RCC 7860 (cell line): ENCODE measurements around the gene AP2M1.
"Not testable (repeated sequence)": the region's sequence is repeated elsewhere in the genome, so short reads cannot be mapped to it uniquely, and the experiment has no call there.

Source experiments
- DNase-seq: peaks from one replicate; pipeline ENCODE4 v3.0.0-alpha.2; 2015; ENCODE audit warnings: low spot score
- FAIRE-seq: peaks from 2 replicates; lab custom pipeline; 2012; peaks lifted over from hg19 to GRCh38; lab: Jason Lieb, UNC

AP2M1 gene

GRCh38 chr3:184174646-184175492 lies at the start of gene AP2M1:
TSS of gene AP2M1 (plus strand) at chr3:184174855. CDS start at chr3:184176994, 2,139 bp downstream.
- FAIRE-seq (peak; percentile 78), DNase-seq (peak; percentile 99)

GRCh38 chr3:184126006-184126405 lies 48.6 kb upstream of the AP2M1 start:
- DNase-seq (no peak), FAIRE-seq (no peak)

DNA sequence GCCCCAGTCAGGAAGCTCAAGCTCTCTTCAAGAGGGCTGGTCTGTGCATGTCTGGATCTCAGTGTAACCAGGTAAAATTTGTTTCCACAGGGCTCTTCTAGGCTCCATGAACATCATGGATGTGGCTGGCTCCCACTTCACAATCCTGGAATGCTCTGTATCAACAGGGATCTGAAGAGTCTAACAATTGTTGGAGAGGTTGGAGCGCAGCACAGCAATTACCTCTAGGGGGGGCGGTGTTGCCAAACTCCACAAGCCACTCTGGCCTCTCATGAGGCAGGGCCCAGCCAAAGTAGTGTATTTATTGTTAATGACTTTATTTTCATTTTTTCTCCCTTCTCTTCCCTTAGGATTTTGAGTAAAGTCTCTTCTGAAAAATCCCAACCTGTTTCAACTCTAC lies 45.6 kb upstream of the AP2M1 start:
- DNase-seq = no peak
- FAIRE-seq = no peak

GRCh38 chr3:184132945-184133344 lies 41.7 kb upstream of the AP2M1 start:
- FAIRE-seq (no peak), DNase-seq (no peak)

DNA sequence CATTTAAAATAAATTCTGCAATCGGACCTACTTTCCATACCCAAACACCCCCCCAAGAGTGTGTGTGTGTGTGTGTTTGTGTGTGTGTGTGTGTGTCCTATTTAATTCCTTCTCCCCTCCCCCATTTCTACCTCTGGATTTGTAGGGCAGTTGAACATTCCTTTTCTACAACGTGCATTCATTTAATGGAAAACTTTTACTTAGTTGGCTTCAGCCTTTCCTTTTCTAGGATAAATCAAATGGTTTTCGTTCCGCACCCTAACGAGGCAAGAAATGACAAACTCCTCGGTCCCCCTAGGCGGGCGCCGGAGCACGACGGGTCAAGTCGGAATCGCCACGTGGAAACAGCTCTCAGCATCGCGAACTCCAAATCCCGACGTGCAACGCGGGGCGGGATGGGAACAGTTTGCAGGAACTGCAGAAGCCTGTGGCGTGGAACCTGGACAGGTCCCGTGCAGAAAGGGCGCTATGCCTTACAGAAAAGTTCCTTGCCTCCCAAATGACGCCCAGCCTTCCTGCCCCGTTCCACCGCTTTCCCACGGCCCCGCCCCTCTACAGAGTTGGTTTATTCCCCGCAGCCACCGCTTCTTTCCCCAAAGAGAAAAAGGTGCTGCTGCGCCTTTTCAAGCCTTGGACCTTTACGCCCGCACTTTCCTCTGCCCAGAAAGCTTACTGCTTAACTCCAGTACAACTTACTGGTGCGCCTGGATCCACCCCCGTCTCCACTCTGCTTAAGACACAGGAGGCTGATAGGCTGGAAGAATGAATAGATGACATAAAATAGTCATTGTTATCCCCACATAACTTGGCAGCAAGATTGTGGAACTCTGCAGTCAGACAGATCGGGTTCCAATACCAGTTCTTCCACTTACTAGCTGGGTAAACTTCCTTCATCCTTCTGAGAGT lies 40.6 kb upstream of the AP2M1 start:
- peak; percentile 70 for DNase-seq
- FAIRE-seq = no peak

- FAIRE-seq = no peak
- DNase-seq = no peak
Measured at GRCh38 chr3:184134746-184135148, 39.9 kb upstream of the AP2M1 start.

DNA sequence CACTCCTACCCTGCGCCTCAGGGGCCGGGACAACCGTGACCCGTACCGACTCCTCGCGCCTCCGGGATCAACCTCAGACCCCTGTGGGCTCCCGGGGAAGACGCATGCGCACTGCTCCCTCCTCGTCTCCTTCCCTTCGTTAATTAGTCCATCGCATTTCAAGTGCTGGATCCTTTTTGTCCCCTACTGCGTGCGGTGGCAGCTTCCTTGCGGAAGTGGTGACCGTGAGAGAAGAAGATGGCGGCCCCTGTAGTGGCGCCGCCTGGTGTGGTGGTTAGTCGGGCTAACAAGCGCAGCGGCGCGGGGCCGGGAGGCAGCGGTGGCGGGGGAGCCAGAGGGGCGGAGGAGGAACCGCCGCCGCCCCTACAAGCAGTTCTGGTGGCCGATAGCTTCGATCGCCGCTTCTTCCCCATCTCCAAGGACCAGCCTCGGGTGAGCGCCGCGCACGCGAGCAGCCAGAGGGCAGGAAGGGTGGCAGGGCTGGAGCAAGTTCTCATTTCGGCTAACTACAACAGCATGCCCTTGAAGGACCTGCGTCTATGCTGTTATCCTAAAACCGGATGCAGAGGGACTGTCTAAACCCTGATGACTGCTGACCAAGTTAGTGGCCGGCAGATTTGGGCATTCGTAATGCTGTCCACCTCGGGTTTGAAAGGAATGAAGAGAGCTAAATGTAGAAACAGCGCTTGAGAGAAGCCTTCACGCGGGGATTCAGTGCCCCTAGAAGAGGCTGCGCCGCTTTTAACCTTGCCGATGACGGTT lies 39.3 kb upstream of the AP2M1 start, which contains the start of gene EIF2B5:
Gene EIF2B5 (plus strand): TSS at position 210 of the 762 bp plus-strand sequence. CDS start 28 bp downstream, at position 238.
- DNase-seq (peak; percentile 84), FAIRE-seq (no peak)

DNA sequence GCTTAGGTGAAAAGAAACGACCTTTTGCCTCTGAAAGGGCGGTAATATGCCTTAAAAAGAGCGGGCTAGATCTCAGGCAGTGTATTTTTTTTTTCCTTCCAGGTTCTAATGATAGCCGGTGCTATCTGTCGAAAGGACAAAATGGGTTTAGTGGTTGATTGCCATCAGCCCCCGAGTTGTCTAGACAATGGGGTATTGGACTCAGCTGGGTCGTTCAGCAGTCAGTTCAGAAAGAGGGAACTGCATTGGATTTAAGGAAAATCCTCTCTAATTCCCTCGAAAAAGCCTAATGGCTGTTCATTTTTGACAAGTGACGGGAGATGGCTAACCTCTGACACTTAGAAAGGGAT lies 38.8 kb upstream of the AP2M1 start:
- DNase-seq (no peak), FAIRE-seq (no peak)

DNA sequence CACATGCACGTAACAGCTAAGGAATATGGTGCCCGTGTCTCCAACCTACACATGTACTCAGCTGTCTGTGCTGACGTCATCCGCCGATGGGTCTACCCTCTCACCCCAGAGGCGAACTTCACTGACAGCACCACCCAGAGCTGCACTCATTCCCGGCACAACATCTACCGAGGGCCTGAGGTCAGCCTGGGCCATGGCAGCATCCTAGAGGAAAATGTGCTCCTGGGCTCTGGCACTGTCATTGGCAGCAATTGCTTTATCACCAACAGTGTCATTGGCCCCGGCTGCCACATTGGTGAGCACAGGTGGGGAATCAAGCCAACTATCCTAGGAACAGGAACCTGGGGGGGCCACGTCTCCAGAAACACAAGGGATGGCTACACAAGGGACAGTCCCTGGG lies 34.2 kb upstream of the AP2M1 start:
- FAIRE-seq (no peak), DNase-seq (no peak)

DNA sequence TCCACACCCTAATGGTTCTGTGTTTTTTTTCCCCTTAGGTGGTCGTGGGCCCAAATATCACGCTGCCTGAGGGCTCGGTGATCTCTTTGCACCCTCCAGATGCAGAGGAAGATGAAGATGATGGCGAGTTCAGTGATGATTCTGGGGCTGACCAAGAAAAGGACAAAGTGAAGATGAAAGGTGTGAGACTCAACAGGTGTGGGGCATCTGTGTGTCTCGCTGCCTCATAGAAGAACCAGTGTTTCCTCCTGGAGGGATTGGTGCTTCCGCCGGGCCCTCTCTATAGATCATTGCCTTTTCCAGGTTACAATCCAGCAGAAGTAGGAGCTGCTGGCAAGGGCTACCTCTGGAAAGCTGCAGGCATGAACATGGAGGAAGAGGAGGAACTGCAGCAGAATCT lies 32.5 kb upstream of the AP2M1 start:
- DNase-seq (no peak), FAIRE-seq (no peak)

- FAIRE-seq (no peak), DNase-seq (no peak)
Measured at GRCh38 chr3:184143327-184143726, 31.3 kb upstream of the AP2M1 start.

DNA sequence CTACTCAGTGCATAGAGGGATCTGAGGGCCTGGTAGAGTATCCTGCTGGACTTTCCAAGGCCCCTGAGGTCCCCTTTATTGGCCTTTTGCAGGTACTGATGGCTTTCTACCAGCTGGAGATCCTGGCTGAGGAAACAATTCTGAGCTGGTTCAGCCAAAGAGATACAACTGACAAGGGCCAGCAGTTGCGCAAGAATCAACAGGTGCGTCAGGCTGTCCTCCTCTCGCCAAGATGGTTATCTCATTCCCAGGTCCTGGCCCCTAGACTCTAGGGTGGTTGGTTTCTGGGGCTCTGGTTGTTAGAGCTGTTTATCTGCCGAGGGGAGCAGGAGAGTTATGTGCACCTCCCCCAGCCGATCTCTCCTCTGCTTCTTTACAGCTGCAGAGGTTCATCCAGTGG lies 30.1 kb upstream of the AP2M1 start:
- no peak for DNase-seq
- FAIRE-seq = no peak

GRCh38 chr3:184145111-184145524 lies 29.5 kb upstream of the AP2M1 start:
- FAIRE-seq (peak; percentile 62), DNase-seq (peak; percentile 64)

- no peak for DNase-seq
- FAIRE-seq = no peak
Measured at GRCh38 chr3:184145751-184146270, 28.8 kb upstream of the AP2M1 start.

DNA sequence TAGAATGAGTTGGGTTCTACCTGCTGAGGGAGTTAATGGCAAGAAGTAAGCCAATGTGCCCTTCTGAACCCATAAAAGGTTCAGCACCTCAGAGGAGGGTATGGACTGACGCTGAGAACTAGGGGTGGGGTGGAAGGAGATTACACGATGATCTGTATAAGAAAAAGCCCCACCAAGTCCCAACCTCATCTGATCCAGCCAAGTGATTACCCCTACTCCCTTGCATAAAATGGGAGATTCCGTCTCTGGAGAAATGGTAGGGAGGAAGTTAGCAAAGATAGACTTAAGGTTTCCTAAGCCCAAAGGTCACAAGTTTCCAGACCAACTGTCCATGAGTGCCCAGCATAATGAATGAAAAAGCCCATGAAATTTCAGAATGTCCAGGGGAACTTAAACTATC lies 26.6 kb upstream of the AP2M1 start:
- FAIRE-seq (no peak), DNase-seq (no peak)

- FAIRE-seq (no peak), DNase-seq (no peak)
Measured at GRCh38 chr3:184149123-184149522, 25.5 kb upstream of the AP2M1 start.

DNA sequence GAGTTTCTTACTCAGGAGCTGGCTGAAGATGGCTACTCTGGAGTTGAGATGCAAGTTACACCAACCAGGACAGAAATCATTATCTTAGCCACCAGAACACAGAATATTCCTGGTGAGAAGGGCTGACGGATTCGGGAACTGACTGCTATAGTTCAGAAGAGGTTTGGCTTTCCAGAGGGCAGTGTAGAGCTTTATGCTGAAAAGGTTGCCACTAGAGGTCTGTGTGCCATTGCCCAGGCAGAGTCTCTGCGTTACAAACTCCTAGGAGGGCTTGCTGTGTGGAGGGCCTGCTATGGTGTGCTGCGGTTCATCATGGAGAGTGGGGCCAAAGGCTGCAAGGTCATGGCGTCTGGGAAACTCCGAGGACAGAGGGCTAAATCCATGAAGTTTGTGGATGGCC lies 24.9 kb upstream of the AP2M1 start:
- not testable (repeated sequence) for FAIRE-seq, DNase-seq

DNA sequence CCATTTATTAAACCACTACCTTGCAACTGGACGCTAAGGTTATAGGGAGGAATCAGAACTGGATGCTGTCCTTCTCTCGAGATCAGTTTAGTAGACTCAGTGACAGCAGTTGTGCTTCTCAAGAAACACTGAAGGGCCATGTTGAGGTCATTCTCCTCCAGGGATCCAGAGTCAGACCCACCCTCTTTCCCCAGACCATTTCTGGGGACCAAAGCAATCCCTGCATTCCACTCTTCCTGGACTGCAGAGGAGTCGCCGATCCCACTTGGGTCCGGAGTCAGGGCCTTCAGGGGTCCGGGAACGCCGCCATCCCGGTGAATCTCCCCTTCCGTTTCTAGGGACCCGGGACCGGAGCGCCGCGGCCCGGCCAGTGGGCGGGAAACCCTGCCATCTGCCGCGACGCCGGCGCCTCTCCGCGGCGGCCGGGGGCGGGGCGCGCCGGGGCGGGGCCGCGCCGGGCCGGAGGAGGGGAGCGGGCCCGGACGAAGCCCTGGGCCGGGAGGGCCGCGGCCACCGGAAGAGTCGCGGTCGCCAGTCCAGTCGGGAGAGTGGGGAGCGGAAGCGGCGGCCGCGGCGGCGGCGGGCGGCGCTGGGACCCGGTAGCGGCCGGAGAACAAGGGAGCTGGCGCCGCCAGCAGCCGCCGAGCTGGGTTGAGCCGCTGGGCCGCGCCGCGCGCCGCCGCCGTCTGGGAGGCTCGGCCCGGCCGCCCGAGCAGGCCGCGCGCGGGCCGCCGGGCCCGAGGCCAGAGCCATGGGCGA lies 19.6 kb upstream of the AP2M1 start, which contains the start of gene DVL3:
Gene DVL3 (plus strand): TSS at position 493 of the 759 bp plus-strand sequence. CDS start 259 bp downstream, at position 752.
- DNase-seq (peak; percentile 46), FAIRE-seq (no peak)

GRCh38 chr3:184155644-184156521 lies 18.8 kb upstream of the AP2M1 start:
- FAIRE-seq (no peak), DNase-seq (no peak)
